ENCODE measurements around the gene LAMA2.

The LAMA2 gene

DNA sequence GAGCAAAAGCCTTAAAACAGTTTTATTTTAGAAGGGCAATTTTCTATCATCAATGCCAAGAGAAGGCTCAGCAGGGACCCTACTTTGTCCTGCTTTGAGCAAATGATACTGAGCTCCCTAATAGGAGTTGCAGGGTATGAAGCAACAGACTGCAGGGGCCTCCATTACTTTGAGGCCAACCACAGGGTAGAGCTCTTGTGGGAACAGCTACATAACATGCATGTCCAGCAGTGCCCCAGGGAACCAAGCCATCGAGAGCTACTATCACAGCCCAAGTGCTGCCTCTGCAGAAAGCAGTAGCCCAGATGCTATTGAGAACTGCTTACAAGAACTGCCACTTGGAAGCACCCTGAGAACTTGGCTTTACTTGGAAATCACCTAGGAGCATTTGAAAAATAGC, 222.1 kb downstream of the LAMA2 start:
- TF ChIP-seq TEAD4 (IDR thresholded peaks at IDR 0.05) (no peak), ZBTB7A (IDR thresholded peaks at IDR 0.05; ENCODE audit: low read depth) (no peak), MAX (IDR thresholded peaks at IDR 0.05) (no peak), TCF12 (IDR thresholded peaks at IDR 0.05; ENCODE audit: low read depth) (no peak), YY1 (IDR thresholded peaks at IDR 0.05; ENCODE audit: low read depth) (no peak), CREB1 (IDR thresholded peaks at IDR 0.05; ENCODE audit: low read depth) (no peak), FOXM1 (IDR thresholded peaks at IDR 0.05; ENCODE audit: borderline replicate concordance, low read depth) (no peak), USF1 (IDR thresholded peaks at IDR 0.05) (no peak), NFIC (IDR thresholded peaks at IDR 0.05) (no peak), TAF1 (IDR thresholded peaks at IDR 0.05; ENCODE audit: low read depth) (no peak), RAD21 (IDR thresholded peaks at IDR 0.05; ENCODE audit: low read depth) (no peak), EP300 (IDR thresholded peaks at IDR 0.05; ENCODE audit: borderline replicate concordance) (no peak), CEBPB (IDR thresholded peaks at IDR 0.05) (no peak)

GRCh38 chr6:129105793-129106192, 222.9 kb downstream of the LAMA2 start:
- no peak for TF ChIP-seq REST (IDR thresholded peaks at IDR 0.05; ENCODE audit: low read depth)
- TF ChIP-seq YY1 (IDR thresholded peaks at IDR 0.05; ENCODE audit: low read depth): no peak
- no peak for TF ChIP-seq USF1 (IDR thresholded peaks at IDR 0.05)
- TF ChIP-seq FOXM1 (IDR thresholded peaks at IDR 0.05; ENCODE audit: borderline replicate concordance, low read depth): no peak
- TF ChIP-seq NFIC (IDR thresholded peaks at IDR 0.05): no peak
- TF ChIP-seq TEAD4 (IDR thresholded peaks at IDR 0.05): no peak
- no peak for TF ChIP-seq TAF1 (IDR thresholded peaks at IDR 0.05; ENCODE audit: low read depth)
- no peak for TF ChIP-seq ZBTB7A (IDR thresholded peaks at IDR 0.05; ENCODE audit: low read depth)
- TF ChIP-seq CREB1 (IDR thresholded peaks at IDR 0.05; ENCODE audit: low read depth): no peak
- TF ChIP-seq TCF12 (IDR thresholded peaks at IDR 0.05; ENCODE audit: low read depth): no peak
- TF ChIP-seq CEBPB (IDR thresholded peaks at IDR 0.05): no peak
- no peak for TF ChIP-seq EP300 (IDR thresholded peaks at IDR 0.05; ENCODE audit: borderline replicate concordance)
- no peak for TF ChIP-seq EGR1 (IDR thresholded peaks at IDR 0.05)
- TF ChIP-seq RAD21 (IDR thresholded peaks at IDR 0.05; ENCODE audit: low read depth): no peak
- TF ChIP-seq MAX (IDR thresholded peaks at IDR 0.05): no peak

DNA sequence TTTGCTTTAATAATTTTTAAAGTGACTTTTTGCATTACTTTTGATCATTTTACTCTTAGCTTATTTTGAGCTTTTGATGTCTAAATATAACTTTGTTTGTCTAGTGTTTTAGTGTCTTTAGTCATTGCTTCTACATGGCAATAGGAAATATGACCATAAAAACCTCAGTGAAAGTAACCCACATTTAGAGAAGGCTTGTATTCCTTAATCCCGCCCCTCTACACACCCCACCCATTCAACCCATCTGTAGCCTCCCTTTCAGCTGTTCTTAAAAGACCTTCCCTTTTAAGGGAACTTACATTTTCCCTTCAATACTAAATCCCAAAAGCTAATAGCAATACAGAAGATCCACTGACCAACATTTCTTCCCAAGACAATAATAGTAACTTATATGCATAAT, 225.4 kb downstream of the LAMA2 start:
- no peak for TF ChIP-seq RAD21 (IDR thresholded peaks at IDR 0.05; ENCODE audit: low read depth)
- no peak for TF ChIP-seq TCF12 (IDR thresholded peaks at IDR 0.05; ENCODE audit: low read depth)
- TF ChIP-seq MAX (IDR thresholded peaks at IDR 0.05): no peak
- no peak for TF ChIP-seq NFIC (IDR thresholded peaks at IDR 0.05)
- TF ChIP-seq CEBPB (IDR thresholded peaks at IDR 0.05): no peak
- TF ChIP-seq CREB1 (IDR thresholded peaks at IDR 0.05; ENCODE audit: low read depth): no peak
- TF ChIP-seq ZBTB7A (IDR thresholded peaks at IDR 0.05; ENCODE audit: low read depth): no peak
- TF ChIP-seq REST (IDR thresholded peaks at IDR 0.05; ENCODE audit: low read depth): no peak
- no peak for TF ChIP-seq EGR1 (IDR thresholded peaks at IDR 0.05)
- TF ChIP-seq EP300 (IDR thresholded peaks at IDR 0.05; ENCODE audit: borderline replicate concordance): no peak
- TF ChIP-seq YY1 (IDR thresholded peaks at IDR 0.05; ENCODE audit: low read depth): no peak
- TF ChIP-seq TAF1 (IDR thresholded peaks at IDR 0.05; ENCODE audit: low read depth): no peak
- no peak for TF ChIP-seq TEAD4 (IDR thresholded peaks at IDR 0.05)
- no peak for TF ChIP-seq FOXM1 (IDR thresholded peaks at IDR 0.05; ENCODE audit: borderline replicate concordance, low read depth)
- no peak for TF ChIP-seq USF1 (IDR thresholded peaks at IDR 0.05)

GRCh38 chr6:129110690-129111343, 227.9 kb downstream of the LAMA2 start:
- TF ChIP-seq FOXM1 (IDR thresholded peaks at IDR 0.05; ENCODE audit: borderline replicate concordance, low read depth) (no peak), TCF12 (IDR thresholded peaks at IDR 0.05; ENCODE audit: low read depth) (no peak), REST (IDR thresholded peaks at IDR 0.05; ENCODE audit: low read depth) (no peak), ZBTB7A (IDR thresholded peaks at IDR 0.05; ENCODE audit: low read depth) (no peak), TEAD4 (IDR thresholded peaks at IDR 0.05) (no peak), EP300 (IDR thresholded peaks at IDR 0.05; ENCODE audit: borderline replicate concordance) (no peak), USF1 (IDR thresholded peaks at IDR 0.05) (no peak), TAF1 (IDR thresholded peaks at IDR 0.05; ENCODE audit: low read depth) (no peak), CEBPB (IDR thresholded peaks at IDR 0.05) (no peak), RAD21 (IDR thresholded peaks at IDR 0.05; ENCODE audit: low read depth) (no peak)
